ENCODE data around the gene FARS2.

DNA sequence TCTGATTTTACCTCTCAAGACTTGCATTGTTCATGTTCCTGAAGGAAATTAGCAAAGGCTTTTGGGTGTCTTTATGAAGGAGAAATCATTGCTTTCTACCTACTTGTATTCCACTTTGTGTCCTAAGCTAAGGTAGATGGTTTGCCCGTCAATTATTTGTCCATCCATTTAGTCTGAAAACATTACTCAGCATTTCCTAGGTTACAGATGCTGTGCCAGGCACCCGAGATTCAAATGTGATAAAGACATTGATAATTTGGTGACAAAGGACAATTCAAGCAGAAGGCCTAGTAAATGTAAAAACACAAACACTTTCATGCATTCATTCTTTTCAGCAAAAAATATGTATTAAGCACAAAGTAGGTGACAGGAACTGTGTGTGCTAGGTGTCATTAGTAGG, 251.1 kb downstream of the FARS2 start:
- TF ChIP-seq, protein P1, sequence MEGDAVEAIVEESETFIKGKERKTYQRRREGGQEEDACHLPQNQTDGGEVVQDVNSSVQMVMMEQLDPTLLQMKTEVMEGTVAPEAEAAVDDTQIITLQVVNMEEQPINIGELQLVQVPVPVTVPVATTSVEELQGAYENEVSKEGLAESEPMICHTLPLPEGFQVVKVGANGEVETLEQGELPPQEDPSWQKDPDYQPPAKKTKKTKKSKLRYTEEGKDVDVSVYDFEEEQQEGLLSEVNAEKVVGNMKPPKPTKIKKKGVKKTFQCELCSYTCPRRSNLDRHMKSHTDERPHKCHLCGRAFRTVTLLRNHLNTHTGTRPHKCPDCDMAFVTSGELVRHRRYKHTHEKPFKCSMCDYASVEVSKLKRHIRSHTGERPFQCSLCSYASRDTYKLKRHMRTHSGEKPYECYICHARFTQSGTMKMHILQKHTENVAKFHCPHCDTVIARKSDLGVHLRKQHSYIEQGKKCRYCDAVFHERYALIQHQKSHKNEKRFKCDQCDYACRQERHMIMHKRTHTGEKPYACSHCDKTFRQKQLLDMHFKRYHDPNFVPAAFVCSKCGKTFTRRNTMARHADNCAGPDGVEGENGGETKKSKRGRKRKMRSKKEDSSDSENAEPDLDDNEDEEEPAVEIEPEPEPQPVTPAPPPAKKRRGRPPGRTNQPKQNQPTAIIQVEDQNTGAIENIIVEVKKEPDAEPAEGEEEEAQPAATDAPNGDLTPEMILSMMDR (IDR thresholded peaks at IDR 0.05), result no peak
- no peak for TF ChIP-seq POLR2AphosphoS2 (conservative IDR thresholded peaks at IDR 0.05; ENCODE audit: low read length)
- no peak for TF ChIP-seq RAD21 (conservative IDR thresholded peaks at IDR 0.05 in 1 of 2, IDR thresholded peaks at IDR 0.05 in 1 of 2)
- TF ChIP-seq, protein P2, sequence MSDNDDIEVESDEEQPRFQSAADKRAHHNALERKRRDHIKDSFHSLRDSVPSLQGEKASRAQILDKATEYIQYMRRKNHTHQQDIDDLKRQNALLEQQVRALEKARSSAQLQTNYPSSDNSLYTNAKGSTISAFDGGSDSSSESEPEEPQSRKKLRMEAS (IDR thresholded peaks at IDR 0.05), result no peak
- TF ChIP-seq SREBF2 (IDR thresholded peaks at IDR 0.05), result no peak
- TF ChIP-seq BHLHE40 (IDR thresholded peaks at IDR 0.05; ENCODE audit: low read depth, low read length), result no peak
- TF ChIP-seq JUN (IDR thresholded peaks at IDR 0.05), result no peak
- TF ChIP-seq POLR2A (IDR thresholded peaks at IDR 0.05; ENCODE audit: low read length), result no peak
- no peak for TF ChIP-seq PHF8 (IDR thresholded peaks at IDR 0.05; ENCODE audit: borderline replicate concordance, low read depth)
- TF ChIP-seq ESRRA (IDR thresholded peaks at IDR 0.05; ENCODE audit: borderline replicate concordance, low read length), result no peak
- TF ChIP-seq, protein P3, sequence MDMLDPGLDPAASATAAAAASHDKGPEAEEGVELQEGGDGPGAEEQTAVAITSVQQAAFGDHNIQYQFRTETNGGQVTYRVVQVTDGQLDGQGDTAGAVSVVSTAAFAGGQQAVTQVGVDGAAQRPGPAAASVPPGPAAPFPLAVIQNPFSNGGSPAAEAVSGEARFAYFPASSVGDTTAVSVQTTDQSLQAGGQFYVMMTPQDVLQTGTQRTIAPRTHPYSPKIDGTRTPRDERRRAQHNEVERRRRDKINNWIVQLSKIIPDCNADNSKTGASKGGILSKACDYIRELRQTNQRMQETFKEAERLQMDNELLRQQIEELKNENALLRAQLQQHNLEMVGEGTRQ (IDR thresholded peaks at IDR 0.05), result no peak

All from A549 (cell line).